Activated naive CD4-positive, alpha-beta T cell (primary cell): ENCODE results near the gene OTUB1.
"Not testable (repeated sequence)": the region's sequence is repeated elsewhere in the genome, so short reads cannot be mapped to it uniquely, and the experiment has no call there.

ENCODE experiments used
- DNase-seq, 4 experiments: peaks; one replicate each; lab custom pipeline; 2025; lab: John Stamatoyannopoulos, UW

OTUB1 gene

DNA sequence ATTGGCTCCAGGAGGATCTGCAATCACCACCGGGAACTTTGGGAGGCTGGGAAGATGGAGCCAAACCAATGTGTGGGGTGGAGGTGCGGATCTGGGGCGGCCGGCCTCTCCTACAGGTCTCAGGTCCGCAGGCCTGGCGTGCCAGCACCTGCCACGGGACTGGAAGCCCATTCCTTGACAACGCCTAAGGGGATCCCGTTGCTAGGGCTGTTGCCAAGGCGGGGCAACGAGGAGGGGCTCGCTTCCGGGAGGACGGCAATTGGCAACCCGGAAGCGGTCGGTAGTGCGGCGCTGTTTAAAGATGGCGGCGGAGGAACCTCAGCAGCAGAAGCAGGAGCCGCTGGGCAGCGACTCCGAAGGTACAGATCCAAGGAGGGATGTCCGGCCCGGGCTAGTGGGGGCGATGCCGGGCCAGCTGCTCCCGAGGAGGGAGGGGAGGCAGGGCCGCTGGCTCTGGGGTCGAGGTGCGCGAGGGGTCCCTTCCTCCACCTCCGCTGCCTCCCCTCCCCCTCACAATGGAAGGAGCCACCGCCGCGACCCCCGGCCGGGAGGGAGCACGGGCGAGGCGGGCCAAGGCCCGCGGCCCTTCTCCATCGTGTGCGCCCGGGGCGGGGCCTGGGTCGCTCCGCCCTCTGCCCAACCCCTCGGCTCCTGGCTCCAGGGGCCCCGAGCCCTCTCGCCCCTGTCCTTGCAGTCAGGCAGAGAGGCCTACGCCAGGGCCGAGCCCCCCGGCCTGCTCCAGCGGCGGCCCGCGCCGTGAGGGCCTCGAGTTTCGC lies at the start of gene OTUB1:
TSS of gene OTUB1 (plus strand) at position 283 of the 776 bp plus-strand sequence. CDS start at position 302, 19 bp downstream.
- DNase-seq = peak; percentile 46 to 79 (median 68)

DNA sequence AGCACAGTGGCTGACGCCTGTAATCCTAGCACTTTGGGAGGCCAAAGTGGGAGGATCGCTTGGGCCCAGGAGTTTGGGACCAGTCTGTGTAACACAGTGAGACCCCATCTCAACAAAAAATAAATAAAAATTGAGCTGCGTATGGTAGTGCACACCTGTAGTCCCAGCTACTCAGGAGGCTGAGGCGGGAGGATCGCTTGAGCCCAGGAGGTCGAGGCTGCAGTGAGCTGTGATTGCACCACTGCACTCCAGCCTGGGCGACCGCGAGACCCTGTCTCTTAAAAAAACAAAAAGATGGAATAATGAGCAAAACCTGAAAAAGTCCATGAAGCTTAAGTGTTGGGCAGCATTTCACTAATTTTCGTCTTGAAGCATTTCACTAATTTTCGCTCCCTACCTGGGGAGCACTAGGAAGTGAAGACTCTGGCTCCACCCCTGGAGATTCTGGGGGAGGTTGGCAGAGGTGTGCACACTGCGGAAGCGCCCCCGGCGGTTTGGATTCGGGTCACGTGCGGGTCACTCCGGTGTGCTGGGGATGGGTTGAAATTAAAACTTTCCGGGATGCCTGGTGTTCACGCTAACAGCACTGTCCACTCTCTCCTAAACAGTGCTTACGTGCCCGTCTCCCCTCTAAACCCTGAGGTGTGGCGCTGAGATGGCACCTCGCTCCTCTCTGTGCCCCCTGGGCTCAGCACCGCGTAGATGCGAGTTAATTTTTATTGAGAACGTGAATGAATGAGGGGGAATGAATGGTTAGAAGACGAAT lies 48.3 kb upstream of the OTUB1 start:
- no peak for DNase-seq

- peak; percentile 70 to 83 (median 76) for DNase-seq
Observed at GRCh38 chr11:63938479-63939396, 47.5 kb upstream of the OTUB1 start, which contains the start of gene NAA40. NAA40 (plus strand) TSS chr11:63939002; CDS start chr11:63939097, 95 bp downstream.

DNA sequence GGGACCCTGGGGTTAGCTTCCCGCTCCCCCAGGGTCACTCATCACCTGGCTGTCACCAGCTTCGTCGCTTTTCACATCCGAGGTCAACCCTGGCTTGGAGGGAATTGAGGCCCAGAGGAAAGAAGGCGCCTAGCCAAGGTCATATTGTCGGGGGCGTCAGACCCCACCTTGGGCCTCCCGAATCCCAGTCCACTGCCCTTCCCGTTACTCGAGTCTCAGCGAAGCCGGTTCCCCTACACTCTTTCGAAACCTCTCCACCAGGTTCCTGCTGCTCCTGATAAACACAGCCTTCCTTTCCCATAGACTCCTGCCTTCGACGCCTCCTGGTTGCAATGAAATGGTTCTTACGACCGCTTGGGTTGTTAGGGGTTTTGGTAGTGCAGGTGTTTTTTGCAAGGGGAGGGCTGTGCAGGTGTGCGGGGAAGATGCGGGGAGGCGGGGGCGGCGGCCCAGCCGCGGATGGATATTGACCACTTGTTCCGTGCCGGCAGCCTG lies 46.8 kb upstream of the OTUB1 start:
- DNase-seq = no peak

- no peak for DNase-seq
Observed at GRCh38 chr11:63940786-63941185, 45.5 kb upstream of the OTUB1 start.

GRCh38 chr11:63941901-63942300 lies 44.3 kb upstream of the OTUB1 start:
- no peak for DNase-seq

DNA sequence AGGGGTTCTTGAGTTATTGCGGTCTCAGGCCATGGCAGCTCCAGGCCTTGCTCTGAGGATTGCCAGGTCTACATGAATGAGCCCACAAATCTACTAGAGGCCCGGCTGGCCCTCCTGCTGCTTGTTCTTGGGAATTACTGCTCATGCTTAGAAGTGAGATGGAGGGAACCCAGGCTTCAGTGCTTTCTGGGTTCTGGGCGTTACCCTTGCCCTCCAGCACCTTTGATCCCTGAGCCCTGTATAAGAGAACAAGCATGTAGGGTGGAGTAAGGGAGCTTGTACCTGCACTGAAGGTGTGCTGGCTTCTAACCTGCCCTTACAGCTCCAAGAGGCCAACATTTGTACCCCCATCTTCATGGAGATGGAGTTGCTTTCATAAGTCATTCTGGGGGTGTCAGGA lies 43.4 kb upstream of the OTUB1 start:
- no peak for DNase-seq

- DNase-seq = no peak
Observed at GRCh38 chr11:63944987-63945386, 41.3 kb upstream of the OTUB1 start.

DNA sequence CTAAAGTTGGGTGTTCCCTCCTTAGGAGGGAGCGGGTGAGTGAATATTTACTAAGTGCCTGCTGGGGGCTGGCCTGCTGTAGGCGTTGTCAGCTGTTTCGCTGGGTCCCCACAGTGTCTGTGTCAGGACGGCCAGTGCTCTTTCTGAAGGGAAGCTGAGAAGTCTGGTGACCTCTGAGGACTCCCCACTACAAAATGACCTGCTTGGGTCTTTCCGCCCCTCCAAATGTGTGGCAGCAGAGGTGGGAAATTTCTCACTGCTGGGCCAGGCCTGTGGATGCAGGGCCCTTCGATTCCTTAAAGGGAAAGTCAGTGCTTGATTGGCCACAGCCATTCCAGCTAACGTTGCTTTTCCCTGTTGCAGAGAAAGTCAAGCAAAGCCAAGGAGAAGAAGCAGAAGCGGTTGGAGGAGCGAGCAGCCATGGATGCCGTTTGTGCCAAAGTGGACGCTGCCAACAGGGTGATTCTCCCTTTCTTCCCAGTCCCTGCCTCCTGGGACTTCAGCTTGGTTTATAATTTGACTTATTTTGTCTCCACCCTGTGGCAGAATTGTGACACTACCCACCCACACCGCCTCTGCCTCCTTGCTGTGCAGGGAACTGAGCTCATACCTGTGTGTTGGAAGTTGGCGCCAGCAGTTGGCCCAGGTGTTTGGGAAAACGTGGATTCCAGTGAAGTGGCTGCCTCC lies 40.6 kb upstream of the OTUB1 start:
- DNase-seq = peak in 3 of 4 experiments; percentile 8 to 12 (median 9)

- DNase-seq = no peak
Observed at GRCh38 chr11:63951779-63952536, 34.3 kb upstream of the OTUB1 start.

DNA sequence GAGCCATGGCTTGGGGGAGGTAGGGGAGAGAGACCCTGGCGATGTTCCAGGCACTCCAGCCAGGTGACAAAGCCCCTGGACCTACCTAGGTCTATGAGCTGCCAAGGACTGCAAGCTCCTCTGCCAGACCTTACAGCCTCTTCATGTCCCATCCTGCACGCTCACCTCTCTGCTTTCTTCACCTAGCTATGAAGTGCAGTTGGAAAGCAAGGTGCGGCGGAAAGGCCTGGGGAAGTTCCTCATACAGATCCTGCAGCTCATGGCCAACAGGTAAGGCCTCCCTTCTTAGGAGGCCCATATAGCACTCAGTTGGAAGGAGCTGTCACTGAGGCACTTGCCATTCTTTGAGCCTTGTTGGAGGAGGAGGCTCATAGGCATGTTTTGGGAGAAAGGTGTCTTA lies 33.7 kb upstream of the OTUB1 start:
- DNase-seq = no peak

DNA sequence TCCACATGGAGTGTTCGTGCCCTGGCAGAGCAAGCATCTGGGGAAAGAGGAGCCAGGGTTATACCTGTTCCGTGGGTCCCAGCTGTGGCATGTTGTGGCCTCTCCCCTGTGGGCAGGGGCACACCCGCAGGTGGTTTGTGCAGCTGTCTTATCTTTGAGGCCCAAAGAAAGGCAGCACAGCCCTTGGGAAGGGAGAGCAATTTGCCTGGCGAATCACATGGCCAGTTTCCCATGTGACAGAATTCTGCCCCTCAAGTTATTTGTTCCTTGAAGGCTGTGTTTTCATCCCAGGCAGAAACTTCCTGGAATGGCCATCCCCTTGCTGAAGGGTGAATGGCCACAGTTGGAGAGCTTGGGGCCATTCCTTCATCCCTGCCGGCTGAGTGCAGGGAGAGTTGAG lies 28.2 kb upstream of the OTUB1 start:
- no peak for DNase-seq

DNA sequence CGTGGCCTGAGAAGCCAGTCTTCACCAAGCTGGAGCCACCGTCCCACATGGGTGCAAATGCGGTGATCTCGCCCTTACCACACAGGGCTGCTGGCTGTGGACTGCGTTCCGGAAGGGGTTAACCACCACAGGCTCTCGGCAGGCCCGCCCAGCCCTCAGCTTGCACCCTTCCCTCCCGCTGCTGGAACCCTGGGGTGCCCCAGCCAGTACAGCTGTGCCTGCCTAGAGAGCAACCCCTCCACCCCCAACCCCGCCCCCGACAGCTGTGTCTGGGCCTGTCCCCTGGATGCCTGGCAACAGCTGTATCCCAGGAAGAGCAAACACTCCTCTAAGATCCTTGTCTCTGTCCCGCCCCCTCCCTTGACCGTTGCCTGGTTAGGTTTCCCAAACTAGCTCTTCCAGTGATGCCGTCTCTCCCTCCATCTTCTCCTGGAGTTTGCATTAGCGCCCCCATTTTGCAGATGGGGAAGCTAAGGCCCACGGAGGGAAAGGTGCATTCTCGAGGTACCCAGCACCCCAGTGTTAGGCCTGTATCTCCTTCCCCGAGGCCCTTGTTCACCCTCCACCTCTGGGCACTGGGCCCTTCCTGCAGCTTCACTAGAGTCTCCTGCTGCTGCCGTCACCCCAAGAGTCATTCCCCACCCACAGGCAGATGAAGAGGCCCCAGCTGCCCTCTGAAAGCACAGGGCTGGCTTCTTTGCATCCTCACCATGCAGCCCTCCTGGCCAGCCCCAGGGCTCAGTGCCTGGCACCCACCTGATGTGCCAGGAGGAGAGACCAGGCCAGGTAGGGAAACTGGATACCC lies 24.4 kb upstream of the OTUB1 start:
- no peak for DNase-seq

DNA sequence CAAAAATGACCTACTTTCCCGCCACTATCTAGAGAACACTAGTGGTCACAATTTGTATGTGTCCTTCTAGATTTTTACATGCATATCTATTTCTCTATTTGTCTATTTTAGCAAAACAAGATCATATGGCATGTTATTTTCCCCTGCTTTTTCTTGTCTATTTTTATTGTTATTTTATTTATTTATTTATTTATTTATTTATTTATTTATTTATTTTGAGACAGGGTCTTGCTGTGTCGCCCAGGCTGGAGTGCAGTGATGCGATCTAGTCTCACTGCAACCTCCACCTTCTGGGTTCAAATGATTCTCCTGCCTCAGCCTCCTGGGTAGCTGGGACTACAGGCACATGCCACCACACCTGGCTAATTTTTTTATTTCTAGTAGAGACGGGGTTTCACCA lies 22.3 kb upstream of the OTUB1 start:
- DNase-seq = not testable (repeated sequence)

GRCh38 chr11:63966444-63966843 lies 19.8 kb upstream of the OTUB1 start:
- no peak for DNase-seq

- DNase-seq = no peak
Observed at GRCh38 chr11:63969461-63969860, 16.8 kb upstream of the OTUB1 start.

- DNase-seq = no peak
Observed at GRCh38 chr11:63970902-63971301, 15.3 kb upstream of the OTUB1 start.

GRCh38 chr11:63973912-63974258 lies 12.4 kb upstream of the OTUB1 start:
- not testable (repeated sequence) for DNase-seq

GRCh38 chr11:63974259-63975143 lies 11.7 kb upstream of the OTUB1 start, which contains the start of gene COX8A:
COX8A (plus strand) TSS chr11:63974620; CDS start chr11:63974681, 61 bp downstream.
- peak; percentile 71 to 86 (median 81) for DNase-seq
